HG02759 (cell line): Measurements from ENCODE around the gene CD63.
A peak's percentile ranks its signal among the peaks of the same experiment; 100 is the strongest.
"Not testable (repeated sequence)": the region's sequence is repeated elsewhere in the genome, so short reads cannot be mapped to it uniquely, and the experiment has no call there.

Experiments
- ATAC-seq: cut with Tn5 transposase; IDR thresholded peaks from one replicate; pipeline ENCODE4 v1.9.1; 2021; ENCODE audit warnings: mild to moderate bottlenecking, moderate library complexity; ENCODE audit not compliant: unreplicated experiment

CD63 gene

GRCh38 chr12:55728939-55729818, at the start of gene CD63:
Gene CD63 (minus strand): TSS chr12:55729009. CDS start chr12:55728341, 668 bp downstream.
- ATAC-seq: peak; percentile 75

- ATAC-seq: no peak
Observed at GRCh38 chr12:55777856-55778255, 49.0 kb upstream of the CD63 start.

GRCh38 chr12:55771736-55772135, 42.9 kb upstream of the CD63 start:
- ATAC-seq: no peak

GRCh38 chr12:55767156-55767555, 38.3 kb upstream of the CD63 start:
- ATAC-seq: no peak

- no peak for ATAC-seq
Observed at GRCh38 chr12:55765736-55766290, 37.0 kb upstream of the CD63 start.

GRCh38 chr12:55762646-55763045, 33.8 kb upstream of the CD63 start:
- no peak for ATAC-seq

- no peak for ATAC-seq
Observed at GRCh38 chr12:55760663-55761062, 31.9 kb upstream of the CD63 start.

GRCh38 chr12:55758575-55758974, 29.8 kb upstream of the CD63 start:
- ATAC-seq: not testable (repeated sequence)

- ATAC-seq: no peak
Observed at GRCh38 chr12:55757701-55758100, 28.9 kb upstream of the CD63 start.

- no peak for ATAC-seq
Observed at GRCh38 chr12:55755246-55755645, 26.4 kb upstream of the CD63 start.

GRCh38 chr12:55748230-55748993, 19.6 kb upstream of the CD63 start:
- ATAC-seq: no peak

GRCh38 chr12:55746913-55747231, 18.1 kb upstream of the CD63 start:
- ATAC-seq: no peak

- ATAC-seq: no peak
Observed at GRCh38 chr12:55746174-55746912, 17.5 kb upstream of the CD63 start.

- no peak for ATAC-seq
Observed at GRCh38 chr12:55745361-55746173, 16.8 kb upstream of the CD63 start.

- no peak for ATAC-seq
Observed at GRCh38 chr12:55744340-55745030, 15.7 kb upstream of the CD63 start.

GRCh38 chr12:55743406-55744339, 14.9 kb upstream of the CD63 start:
- peak; percentile 61 for ATAC-seq

GRCh38 chr12:55742719-55743405, 14.1 kb upstream of the CD63 start, which contains the start of gene GDF11:
Gene GDF11 (plus strand): TSS chr12:55743122. CDS start chr12:55743317, 195 bp downstream.
- peak; percentile 42 for ATAC-seq
